Liver (tissue), 9 donors: ENCODE measurements around the gene TGFBI. TPM values are rescaled to one million over a fixed set of nuclear protein-coding genes. Genes with fewer than 3 reads are reported as not detected.

Experiments used
- DNase-seq: peaks from one replicate; pipeline ENCODE4 v3.0.0-alpha.2; 2017; ENCODE audit warnings: low spot score
- H3K27ac ChIP-seq, 2 donors: one replicate each; pipeline ENCODE4 v1.7.0; 2013; ENCODE audit warnings: inconsistent platforms in 2 of 2, low read length in 2 of 2, control low read depth in 1 of 2, low read depth in 1 of 2, mild to moderate bottlenecking in 1 of 2
- H3K27me3 ChIP-seq, 4 donors: one replicate each; pipeline versions ENCODE4 v1.6.1 to v1.7.0; 2013; ENCODE audit warnings: low read length in 3 of 4, inconsistent platforms in 1 of 4, mild to moderate bottlenecking in 1 of 4, moderate library complexity in 1 of 4; ENCODE audit not compliant: control insufficient read depth in 4 of 4, insufficient read depth in 4 of 4
- H3K36me3 ChIP-seq, 4 donors: one replicate each; pipeline versions ENCODE4 v1.6.1 to v1.7.0; 2013; ENCODE audit warnings: low read length in 3 of 4, mild to moderate bottlenecking in 3 of 4, low read depth in 1 of 4, moderate library complexity in 1 of 4; ENCODE audit not compliant: control insufficient read depth in 4 of 4, insufficient read depth in 3 of 4
- H3K4me1 ChIP-seq, 4 donors: one replicate each; pipeline versions ENCODE4 v1.6.1 to v1.7.0; 2013; ENCODE audit warnings: low read length in 3 of 4, mild to moderate bottlenecking in 3 of 4, moderate library complexity in 1 of 4; ENCODE audit not compliant: control insufficient read depth in 4 of 4, insufficient read depth in 4 of 4
- H3K4me3 ChIP-seq, 3 donors: one replicate each; pipeline versions ENCODE4 v1.6.1 to v1.7.0; 2013; ENCODE audit warnings: low read length in 3 of 3, control low read depth in 1 of 3, low read depth in 1 of 3, mild to moderate bottlenecking in 1 of 3
- H3K9ac ChIP-seq, 2 donors: one replicate each; pipeline ENCODE4 v1.7.0; 2013; ENCODE audit warnings: low read length in 2 of 2, mild to moderate bottlenecking in 2 of 2, moderate library complexity in 2 of 2, control low read depth in 1 of 2, low read depth in 1 of 2
- H3K9me3 ChIP-seq, 4 donors: one replicate each; pipeline versions ENCODE4 v1.6.1 to v1.7.0; 2013; ENCODE audit warnings: low read length in 3 of 4; ENCODE audit not compliant: control insufficient read depth in 4 of 4
- ATF3 ChIP-seq: IDR thresholded peaks from 2 replicates; pipeline ENCODE4 v1.6.1; 2016; ENCODE audit warnings: antibody characterized with exemption
- CTCF ChIP-seq: fragments of 150-350 bp; IDR thresholded peaks from 2 replicates; pipeline ENCODE4 v1.5.1; 2017; ENCODE audit warnings: improper control_type of control experiment, low read depth, low read length; ENCODE audit not compliant: missing input control
- EGR1 ChIP-seq, 2 donors: IDR thresholded peaks; 2 replicates each; pipeline ENCODE4 v1.6.1; 2016 to 2018; ENCODE audit warnings: antibody characterized with exemption in 2 of 2, low read depth in 2 of 2
- FOXA1 ChIP-seq: IDR thresholded peaks from 2 replicates; pipeline ENCODE4 v1.6.1; 2016; ENCODE audit warnings: antibody characterized with exemption
- FOXA2 ChIP-seq: IDR thresholded peaks from 2 replicates; pipeline ENCODE4 v1.6.1; 2016; ENCODE audit warnings: antibody characterized with exemption
- GABPA ChIP-seq, 2 donors: IDR thresholded peaks in 1 of 2; conservative IDR thresholded peaks in 1 of 2; 2 replicates each; pipeline ENCODE4 v1.6.1; 2016; ENCODE audit warnings: antibody characterized with exemption in 2 of 2, mild to moderate bottlenecking in 1 of 2, moderate library complexity in 1 of 2
- HNF4A ChIP-seq, 2 donors: conservative IDR thresholded peaks; 2 replicates each; pipeline ENCODE4 v1.6.1; 2016; ENCODE audit warnings: antibody characterized with exemption in 2 of 2, mild to moderate bottlenecking in 2 of 2
- HNF4G ChIP-seq: IDR thresholded peaks from 2 replicates; pipeline ENCODE4 v1.6.1; 2016; ENCODE audit warnings: antibody characterized with exemption
- JUND ChIP-seq, 2 donors: IDR thresholded peaks; 2 replicates each; pipeline ENCODE4 v1.6.1; 2016; ENCODE audit warnings: antibody characterized with exemption in 2 of 2
- NR2F2 ChIP-seq: IDR thresholded peaks from 2 replicates; pipeline ENCODE4 v1.6.1; 2016; ENCODE audit warnings: antibody characterized with exemption
- RAD21 ChIP-seq, 2 donors: IDR thresholded peaks; 2 replicates each; pipeline ENCODE4 v1.6.1; 2016; ENCODE audit warnings: antibody characterized with exemption in 2 of 2, mild to moderate bottlenecking in 2 of 2
- REST ChIP-seq: IDR thresholded peaks from 2 replicates; pipeline ENCODE4 v1.6.1; 2016; ENCODE audit warnings: antibody characterized with exemption, mild to moderate bottlenecking
- RXRA ChIP-seq, 2 donors: IDR thresholded peaks; 2 replicates each; pipeline ENCODE4 v1.6.1; 2017 to 2018; ENCODE audit warnings: antibody characterized with exemption in 2 of 2, mild to moderate bottlenecking in 1 of 2
- SP1 ChIP-seq: IDR thresholded peaks from 2 replicates; pipeline ENCODE4 v1.6.1; 2018; ENCODE audit warnings: antibody characterized with exemption, mild to moderate bottlenecking
- TAF1 ChIP-seq: conservative IDR thresholded peaks from 2 replicates; pipeline ENCODE4 v1.6.1; 2016; ENCODE audit warnings: antibody characterized with exemption, mild to moderate bottlenecking
- YY1 ChIP-seq: IDR thresholded peaks from 2 replicates; pipeline ENCODE4 v1.6.1; 2016; ENCODE audit warnings: antibody characterized with exemption, mild to moderate bottlenecking
- ZBTB33 ChIP-seq: IDR thresholded peaks from 2 replicates; pipeline ENCODE4 v1.6.1; 2016; ENCODE audit warnings: antibody characterized with exemption
- WGBS: extraction: QIAGEN DNeasy Blood & Tissue Kit; methylation state at CpG from one replicate; pipeline ENCODE4 v1.1.7; 2013; 5-methylcytosine and 5-hydroxymethylcytosine counted together
- polyA plus RNA-seq, 2 donors: library from polyadenylated mRNA; stranded (reverse) in 1 of 2; unstranded in 1 of 2; fragments of 200-250 nt in 1 of 2; fragments of >200 nt in 1 of 2; fragmentation: Nextera tagmentation in 1 of 2; extraction: Ambion mirVana in 1 of 2; gene quantifications; one replicate each; pipeline versions ENCODE4 v1.2.1 to v1.2.3, GENCODE V29; 2013 to 2015
- total RNA-seq, 2 donors: library from RNA; depleted of rRNA; stranded (reverse); fragments of >200 nt; gene quantifications; one replicate each; pipeline ENCODE4 v1.2.3, GENCODE V29; 2014
- donor health status: healthy.
- donor health status: healthy.
- donor health status: healthy.
- donor health status: healthy.
- donor health status: healthy.

The TGFBI gene
- total and polyA plus RNA-seq, 4 donors = 33.7 to 144 (median 44.1) TPM

GRCh38 chr5:136101884-136102283 lies 73.1 kb downstream of the TGFBI start:
- H3K4me1 ChIP-seq = peaks cover 0 to 6% (median 2%) of the 10 kb centered on the region in 4 donors
- H3K27ac ChIP-seq = no peak overlapping the region
- no peaks in the 10 kb centered on the region for H3K36me3 ChIP-seq
- TF ChIP-seq FOXA2 = no peak
- no peak for TF ChIP-seq RAD21 (IDR thresholded peaks at IDR 0.05)
- no peak for TF ChIP-seq ZBTB33
- TF ChIP-seq JUND (IDR thresholded peaks at IDR 0.05) = no peak
- TF ChIP-seq SP1 = no peak
- no peak for TF ChIP-seq GABPA (IDR thresholded peaks at IDR 0.05 in 1 of 2, conservative IDR thresholded peaks at IDR 0.05 in 1 of 2)
- TF ChIP-seq ATF3 = no peak
- no peak for TF ChIP-seq HNF4G
- no peak for TF ChIP-seq NR2F2
- TF ChIP-seq CTCF = no peak
- no peak for TF ChIP-seq FOXA1
- TF ChIP-seq REST = no peak
- TF ChIP-seq YY1 = no peak
- H3K9me3 ChIP-seq = no peaks in the 10 kb centered on the region
- no peak overlapping the region for H3K4me3 ChIP-seq
- no peak overlapping the region for H3K9ac ChIP-seq
- no peak for DNase-seq
- 94% methylated on average over 1 of the region's 1 CpG for WGBS
- H3K27me3 ChIP-seq = no peaks in the 10 kb centered on the region

- Histone ChIP-seq H3K4me1 (peaks cover 0 to 15% (median 4%) of the 10 kb centered on the region in 4 donors), H3K4me3 (no peak overlapping the region), H3K9me3 (no peaks in the 10 kb centered on the region), H3K9ac (no peak overlapping the region), H3K36me3 (no peaks in the 10 kb centered on the region), H3K27ac (no peak overlapping the region), H3K27me3 (no peaks in the 10 kb centered on the region)
- 96% methylated on average over 1 of the region's 1 CpG for WGBS
- no peak for TF ChIP-seq HNF4G
- TF ChIP-seq CTCF = no peak
- TF ChIP-seq RXRA (IDR thresholded peaks at IDR 0.05) = no peak
- TF ChIP-seq TAF1 = no peak
- TF ChIP-seq EGR1 (IDR thresholded peaks at IDR 0.05; ENCODE audit: low read depth in 2 of 2) = no peak
- TF ChIP-seq HNF4A (conservative IDR thresholded peaks at IDR 0.05) = no peak
- TF ChIP-seq ATF3 = no peak
- no peak for TF ChIP-seq ZBTB33
- DNase-seq = no peak
Observed at GRCh38 chr5:136103118-136103517, 74.3 kb downstream of the TGFBI start.
